ENCODE measurements around the gene MYH7.
A peak's percentile ranks its signal among the peaks of the same experiment; 100 is the strongest.
"Not testable (repeated sequence)": the region's sequence is repeated elsewhere in the genome, so short reads cannot be mapped to it uniquely, and the experiment has no call there.

The MYH7 gene

GRCh38 chr14:23435543-23436326 is at the start of gene MYH7:
Gene MYH7 (minus strand): TSS chr14:23435660. CDS start chr14:23433732, 1,928 bp downstream.
- DNase-seq, result no peak

GRCh38 chr14:23483236-23483854 is 47.9 kb upstream of the MYH7 start:
- DNase-seq, result peak; percentile 80

- DNase-seq, result peak; percentile 26
These were observed 47.3 kb upstream of the MYH7 start for GRCh38 chr14:23482823-23483148.

GRCh38 chr14:23481979-23482822 is 46.7 kb upstream of the MYH7 start:
- no peak for DNase-seq

- no peak for DNase-seq
These were observed 46.0 kb upstream of the MYH7 start for GRCh38 chr14:23481362-23481970.

GRCh38 chr14:23478109-23478759 is 42.8 kb upstream of the MYH7 start:
- peak; percentile 81 for DNase-seq

DNA sequence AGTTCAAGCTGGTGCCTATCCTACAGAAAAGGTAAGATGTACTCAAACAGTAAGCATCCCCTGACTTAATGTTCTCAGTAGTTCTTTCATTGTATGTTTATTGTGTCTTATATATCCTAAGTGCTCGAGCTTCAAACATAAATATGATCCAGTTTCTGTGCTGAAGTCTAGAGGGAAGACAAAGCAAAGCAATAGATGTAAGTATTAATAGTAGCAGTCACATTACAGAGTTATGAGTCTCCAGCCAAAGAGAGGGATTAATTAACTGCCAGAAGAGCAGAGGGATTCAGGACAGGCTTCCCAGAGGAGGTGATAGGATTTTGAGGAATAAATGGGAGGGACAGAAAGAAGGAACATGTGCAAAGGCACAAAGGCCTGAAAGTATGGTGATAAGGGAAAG is 35.5 kb upstream of the MYH7 start:
- no peak for DNase-seq

- DNase-seq, result no peak
These were observed 34.5 kb upstream of the MYH7 start for GRCh38 chr14:23469906-23470403.

GRCh38 chr14:23469127-23469905 is 33.9 kb upstream of the MYH7 start, which contains the start of gene NGDN:
Gene NGDN (plus strand): TSS chr14:23469703. CDS start chr14:23469716, 13 bp downstream.
- DNase-seq, result peak; percentile 100

- DNase-seq, result peak; percentile 44
These were observed 33.3 kb upstream of the MYH7 start for GRCh38 chr14:23468704-23469126.

DNA sequence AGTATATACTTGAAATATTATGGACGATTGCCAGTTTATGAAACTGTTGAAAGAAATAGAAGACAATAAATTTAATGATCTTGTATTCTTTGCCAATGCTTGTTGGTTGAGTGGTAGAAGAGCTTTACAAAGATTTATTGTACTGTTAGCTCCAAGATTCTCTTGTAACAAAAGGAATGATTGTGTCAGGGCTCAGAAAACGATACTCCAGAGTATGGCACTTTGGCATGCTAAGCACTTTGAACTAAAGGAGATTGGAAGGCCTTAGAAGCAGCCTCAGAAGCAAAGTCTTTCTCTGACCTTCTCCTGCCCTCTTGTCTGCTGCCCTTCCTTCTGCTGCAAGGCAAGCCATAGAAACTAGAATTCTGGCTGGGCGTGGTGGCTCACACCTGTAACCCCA is 29.8 kb upstream of the MYH7 start:
- no peak for DNase-seq

DNA sequence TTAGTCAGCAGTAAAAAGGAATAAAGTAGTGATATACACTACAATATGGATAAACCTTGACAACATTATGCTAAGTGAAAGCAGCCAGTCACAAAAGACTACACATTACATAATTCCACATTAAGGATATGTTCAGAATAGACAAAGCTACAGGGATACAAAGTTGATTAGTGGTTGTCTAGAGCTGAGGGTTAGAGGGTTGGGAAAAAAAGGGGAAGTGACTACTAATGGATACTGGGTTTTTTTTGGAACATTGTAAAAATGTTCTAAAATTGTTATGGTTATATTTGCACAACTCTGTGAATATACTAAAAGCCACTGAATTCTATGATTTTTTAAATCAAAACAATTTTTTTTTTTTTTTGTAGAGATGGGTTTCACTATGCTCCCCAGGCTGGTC is 29.2 kb upstream of the MYH7 start:
- DNase-seq, result no peak

GRCh38 chr14:23460960-23461359 is 25.5 kb upstream of the MYH7 start:
- no peak for DNase-seq

GRCh38 chr14:23457587-23458445 is 22.4 kb upstream of the MYH7 start:
- no peak for DNase-seq

DNA sequence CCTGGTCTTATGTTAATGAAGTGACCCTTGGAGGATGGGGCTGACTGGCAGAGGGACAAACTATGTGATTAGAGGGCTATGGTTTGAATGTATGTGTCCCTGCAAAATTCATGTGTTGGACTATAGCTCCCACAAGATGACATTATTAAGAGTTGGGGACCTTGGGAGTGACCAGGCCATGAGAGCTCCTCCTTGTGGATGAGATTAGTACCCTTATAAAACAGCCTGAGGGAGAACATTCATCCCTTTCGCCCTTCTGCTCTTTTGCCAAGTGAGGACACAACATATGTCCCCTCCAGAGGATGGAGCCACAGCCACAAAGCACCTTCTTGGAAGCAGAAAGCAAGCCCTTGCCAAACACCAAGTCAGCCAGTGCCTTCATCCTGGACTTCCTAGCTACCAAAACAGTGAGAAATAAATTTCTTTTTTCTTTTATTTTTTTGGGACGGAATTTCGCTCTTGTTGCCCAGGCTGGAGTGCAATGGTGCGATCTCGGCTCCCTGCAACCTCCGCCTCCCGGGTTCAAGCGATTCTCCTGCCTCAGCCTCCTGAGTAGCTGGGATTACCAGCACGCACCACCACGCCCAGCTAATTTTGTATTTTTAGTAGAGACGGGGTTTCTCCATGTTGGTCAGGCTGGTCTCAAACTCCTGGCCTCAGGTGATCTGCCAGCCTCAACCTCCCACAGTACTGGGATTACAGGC is 21.6 kb upstream of the MYH7 start:
- DNase-seq, result not testable (repeated sequence)

DNA sequence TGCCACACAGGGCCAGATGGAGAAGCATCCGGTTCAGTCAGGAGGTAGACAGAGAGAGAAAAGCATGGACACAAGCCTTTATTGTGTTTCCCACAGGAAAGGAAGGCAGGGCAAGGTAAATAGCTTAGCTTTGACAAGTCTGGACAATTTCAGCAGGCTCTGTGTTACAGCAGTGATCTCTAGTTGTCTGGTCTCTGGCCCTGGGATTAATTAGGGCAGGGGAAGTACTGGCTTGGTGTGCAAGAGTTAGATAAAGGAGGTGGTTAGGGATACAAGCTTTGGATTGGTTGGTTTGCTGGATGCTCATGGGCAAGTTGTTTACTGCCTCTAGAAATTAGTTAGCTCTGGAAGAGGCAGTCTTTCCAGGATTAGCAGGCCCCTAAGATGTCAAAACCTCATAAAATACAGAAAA is 19.0 kb upstream of the MYH7 start:
- peak; percentile 51 for DNase-seq

DNA sequence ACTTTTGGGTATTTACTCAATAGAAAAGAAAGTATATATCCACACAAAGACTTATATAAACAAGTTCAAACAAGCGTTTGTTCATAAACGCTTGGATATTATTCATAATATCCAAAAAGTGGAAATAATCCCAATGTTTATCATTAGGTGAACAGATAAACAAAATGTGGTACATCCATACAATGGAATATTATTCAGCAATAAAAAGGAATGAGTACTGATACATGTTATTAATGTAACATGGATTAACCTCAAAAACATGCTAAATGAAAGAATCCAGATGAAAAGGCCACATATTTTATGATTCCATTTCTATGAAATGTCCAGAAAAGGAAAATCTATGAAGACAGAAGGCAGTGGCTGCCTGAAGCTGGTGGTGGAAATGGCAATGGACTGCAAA is 16.8 kb upstream of the MYH7 start:
- no peak for DNase-seq

DNA sequence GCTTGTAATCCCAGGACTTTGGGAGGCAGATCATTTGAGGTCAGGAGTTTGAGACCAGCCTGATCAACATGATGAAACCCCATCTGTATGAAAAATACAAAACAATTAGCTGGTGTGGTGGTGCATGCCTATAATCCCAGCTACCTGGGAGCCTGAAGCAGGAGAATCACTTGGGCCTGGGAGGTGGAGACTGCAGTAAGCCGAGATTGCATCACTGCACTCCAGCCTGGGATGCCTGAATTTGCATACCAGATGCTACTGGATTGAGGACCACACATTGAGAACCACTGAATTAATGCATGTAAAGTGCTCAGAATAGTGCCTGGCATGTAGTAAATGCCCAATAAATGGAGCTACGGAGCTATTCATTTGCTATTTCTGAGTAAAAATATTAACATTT is 14.9 kb upstream of the MYH7 start:
- DNase-seq, result no peak

- DNase-seq, result no peak
These were observed 13.9 kb upstream of the MYH7 start for GRCh38 chr14:23449314-23449713.
